Fibroblast of lung (primary cell): Measurements from ENCODE around the gene DAPK1. TPM values are rescaled to one million over a fixed set of nuclear protein-coding genes. Genes with fewer than 3 reads are reported as not detected.

Experiments
- DNase-seq, 2 donors: peaks; one replicate each; pipeline versions ENCODE4 v3.0.0 to v3.0.0-alpha.2; 2010; ENCODE audit warnings: low read depth in 2 of 2
- H2AFZ ChIP-seq: 2 replicates; pipeline ENCODE4 v1.5.1; 2012; ENCODE audit warnings: low read length, control low read depth, inconsistent platforms
- H3K27ac ChIP-seq: 2 replicates; pipeline ENCODE4 v1.5.1; 2011; ENCODE audit warnings: low read length, control low read depth; ENCODE audit not compliant: insufficient read depth
- H3K27me3 ChIP-seq: 2 replicates; pipeline ENCODE4 v1.5.1; 2011; ENCODE audit warnings: mild to moderate bottlenecking, low read length; ENCODE audit not compliant: control insufficient read depth, insufficient read depth
- H3K36me3 ChIP-seq: 2 replicates; pipeline ENCODE4 v1.5.1; 2011; ENCODE audit warnings: low read length; ENCODE audit not compliant: control insufficient read depth, insufficient read depth
- H3K4me1 ChIP-seq: 2 replicates; pipeline ENCODE4 v1.5.1; 2011; ENCODE audit warnings: low read length; ENCODE audit not compliant: control insufficient read depth, insufficient read depth; ENCODE audit errors: extremely low read depth
- H3K4me2 ChIP-seq: 2 replicates; pipeline ENCODE4 v1.5.1; 2011; ENCODE audit warnings: low read length, control low read depth; ENCODE audit not compliant: insufficient read depth; ENCODE audit errors: extremely low read depth
- H3K4me3 ChIP-seq, 4 experiments: fragments of 200-600 bp in 1 of 4; sonication (generic) in 1 of 4; replicated peaks in 1 of 4; 2 replicates each; pipeline ENCODE4 v1.5.1; 2011 to 2016; ENCODE audit warnings: low read length in 4 of 4, low read depth in 3 of 4, mild to moderate bottlenecking in 3 of 4, control low read depth in 2 of 4, inconsistent platforms in 1 of 4, mixed read lengths in 1 of 4; ENCODE audit not compliant: insufficient read depth in 1 of 4; ENCODE audit errors: control extremely low read depth in 1 of 4
- H3K79me2 ChIP-seq: 2 replicates; pipeline ENCODE4 v1.5.1; 2012; ENCODE audit warnings: mild to moderate bottlenecking, low read length, inconsistent platforms; ENCODE audit not compliant: control insufficient read depth, insufficient read depth
- H3K9ac ChIP-seq: 2 replicates; pipeline ENCODE4 v1.5.1; 2011; ENCODE audit warnings: mild to moderate bottlenecking, low read length, control low read depth; ENCODE audit not compliant: insufficient read depth
- H3K9me3 ChIP-seq: 2 replicates; pipeline ENCODE4 v1.5.1; 2012; ENCODE audit warnings: low read depth, low read length; ENCODE audit not compliant: control insufficient read depth, insufficient read depth
- H4K20me1 ChIP-seq: 2 replicates; pipeline ENCODE4 v1.5.1; 2011; ENCODE audit warnings: low read length; ENCODE audit not compliant: control insufficient read depth, insufficient read depth; ENCODE audit errors: extremely low read depth
- CTCF ChIP-seq, 2 donors: IDR thresholded peaks in 1 of 2; conservative IDR thresholded peaks in 1 of 2; 1 replicate in 1 of 2; 2 replicates in 1 of 2; pipeline ENCODE4 v1.5.1; 2011 to 2012; ENCODE audit warnings: low read length in 2 of 2, control low read depth in 1 of 2, inconsistent platforms in 1 of 2, low read depth in 1 of 2, mild to moderate bottlenecking in 1 of 2
- EZH2 ChIP-seq: IDR thresholded peaks from 2 replicates; pipeline ENCODE4 v1.5.1; 2012; ENCODE audit warnings: low read length, control low read depth, mild to moderate bottlenecking; ENCODE audit errors: missing control alignments
- polyA plus RNA-seq, 2 donors: library from polyadenylated mRNA; depleted of rRNA in 1 of 2; stranded (reverse) in 1 of 2; unstranded in 1 of 2; fragments of >200 nt; gene quantifications; 2 replicates each; pipeline ENCODE4 v1.2.1, GENCODE V29; 2011 to 2012; ENCODE audit warnings: missing spikeins in 1 of 2
- total RNA-seq: library from RNA; depleted of rRNA; stranded (reverse); fragments of >200 nt; gene quantifications from 2 replicates; pipeline ENCODE4 v1.2.1, GENCODE V29; 2014

Gene DAPK1
- total and polyA plus RNA-seq, 2 donors (not counting 1 experiment from before 2014, with no cell fraction given), result 1.1 to 15.5 TPM

- Histone ChIP-seq H3K9ac (no peak overlapping the region), H3K27me3 (no peaks in the 10 kb centered on the region), H4K20me1 (no peaks in the 10 kb centered on the region), H3K9me3 (no peaks in the 10 kb centered on the region), H3K27ac (no peak overlapping the region), H3K4me1 (no peaks in the 10 kb centered on the region), H3K4me3 (no peak overlapping the region), H3K4me2 (no peak overlapping the region), H2AFZ (no peak overlapping the region), H3K36me3 (no peaks in the 10 kb centered on the region), H3K79me2 (no peaks in the 10 kb centered on the region)
- TF ChIP-seq CTCF (conservative IDR thresholded peaks at IDR 0.05 in 1 of 2, IDR thresholded peaks at IDR 0.05 in 1 of 2; ENCODE audit: low read depth in 1 of 2, low read length in 2 of 2), result no peak
- no peak for TF ChIP-seq EZH2
- DNase-seq, result no peak
Observed at GRCh38 chr9:87698069-87698809, 200.6 kb downstream of the DAPK1 start.

- no peaks in the 10 kb centered on the region for H3K79me2 ChIP-seq
- H3K4me1 ChIP-seq, result no peaks in the 10 kb centered on the region
- H3K36me3 ChIP-seq, result no peaks in the 10 kb centered on the region
- H3K4me3 ChIP-seq, result no peak overlapping the region
- H3K9me3 ChIP-seq, result no peaks in the 10 kb centered on the region
- H3K9ac ChIP-seq, result no peak overlapping the region
- no peak for DNase-seq
- H4K20me1 ChIP-seq, result no peaks in the 10 kb centered on the region
- H3K27ac ChIP-seq, result no peak overlapping the region
- H3K27me3 ChIP-seq, result no peaks in the 10 kb centered on the region
- TF ChIP-seq CTCF (conservative IDR thresholded peaks at IDR 0.05 in 1 of 2, IDR thresholded peaks at IDR 0.05 in 1 of 2; ENCODE audit: low read depth in 1 of 2, low read length in 2 of 2), result no peak
- TF ChIP-seq EZH2, result no peak
- no peak overlapping the region for H2AFZ ChIP-seq
- H3K4me2 ChIP-seq, result no peak overlapping the region
Observed at GRCh38 chr9:87699835-87700234, 202.2 kb downstream of the DAPK1 start.

GRCh38 chr9:87701491-87701890, 203.8 kb downstream of the DAPK1 start:
- no peak overlapping the region for H3K4me3 ChIP-seq
- H3K79me2 ChIP-seq, result no peaks in the 10 kb centered on the region
- DNase-seq, result no peak
- no peaks in the 10 kb centered on the region for H3K27me3 ChIP-seq
- no peaks in the 10 kb centered on the region for H3K36me3 ChIP-seq
- no peak overlapping the region for H3K27ac ChIP-seq
- no peaks in the 10 kb centered on the region for H3K9me3 ChIP-seq
- H3K9ac ChIP-seq, result no peak overlapping the region
- no peaks in the 10 kb centered on the region for H3K4me1 ChIP-seq
- H4K20me1 ChIP-seq, result no peaks in the 10 kb centered on the region
- H2AFZ ChIP-seq, result no peak overlapping the region
- no peak overlapping the region for H3K4me2 ChIP-seq
- no peak for TF ChIP-seq CTCF (conservative IDR thresholded peaks at IDR 0.05 in 1 of 2, IDR thresholded peaks at IDR 0.05 in 1 of 2; ENCODE audit: low read depth in 1 of 2, low read length in 2 of 2)
- no peak for TF ChIP-seq EZH2
